ENCODE data around the gene MCM5. TPM values are rescaled to one million over a fixed set of nuclear protein-coding genes. Genes with fewer than 3 reads are reported as not detected.

MCM5 gene
- total RNA-seq, 2 donors from 2014 or later: 7.9 to 9.3 TPM

DNA sequence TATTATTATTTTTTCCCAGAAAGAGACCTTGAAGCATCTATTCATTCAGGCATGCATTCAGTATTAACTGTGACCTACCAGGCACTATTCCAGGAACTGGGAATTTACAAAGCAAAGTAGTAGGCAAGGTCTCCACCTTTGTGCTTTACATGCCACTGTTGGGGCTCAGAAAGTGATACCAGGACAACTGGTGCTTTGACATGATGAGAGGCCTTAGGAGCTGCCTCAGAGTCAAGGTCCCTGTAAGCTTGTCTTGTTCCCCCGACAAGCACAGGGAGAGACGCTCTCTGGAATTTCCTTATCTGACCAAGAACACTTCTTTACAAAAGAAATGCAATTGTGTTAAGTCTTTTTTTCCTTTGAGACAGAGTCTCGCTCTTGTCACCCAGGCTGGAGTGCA lies 21.3 kb upstream of the MCM5 start:
- H3K27ac ChIP-seq: no peak overlapping the region
- no peaks in the 10 kb centered on the region for H3K27me3 ChIP-seq
- no peak for DNase-seq
- WGBS, 2 donors: 74 to 100% methylated on average over 1 to 3 of the region's 3 CpGs
- H3K4me1 ChIP-seq: peaks cover 39% of the 10 kb centered on the region
- H3K36me3 ChIP-seq (replicated peaks in 1 of 2; ENCODE audit: insufficient read depth in 1 of 2, low read depth in 2 of 2): no peaks in the 10 kb centered on the region
- H3K9me3 ChIP-seq: no peaks in the 10 kb centered on the region
- TF ChIP-seq, protein P1, sequence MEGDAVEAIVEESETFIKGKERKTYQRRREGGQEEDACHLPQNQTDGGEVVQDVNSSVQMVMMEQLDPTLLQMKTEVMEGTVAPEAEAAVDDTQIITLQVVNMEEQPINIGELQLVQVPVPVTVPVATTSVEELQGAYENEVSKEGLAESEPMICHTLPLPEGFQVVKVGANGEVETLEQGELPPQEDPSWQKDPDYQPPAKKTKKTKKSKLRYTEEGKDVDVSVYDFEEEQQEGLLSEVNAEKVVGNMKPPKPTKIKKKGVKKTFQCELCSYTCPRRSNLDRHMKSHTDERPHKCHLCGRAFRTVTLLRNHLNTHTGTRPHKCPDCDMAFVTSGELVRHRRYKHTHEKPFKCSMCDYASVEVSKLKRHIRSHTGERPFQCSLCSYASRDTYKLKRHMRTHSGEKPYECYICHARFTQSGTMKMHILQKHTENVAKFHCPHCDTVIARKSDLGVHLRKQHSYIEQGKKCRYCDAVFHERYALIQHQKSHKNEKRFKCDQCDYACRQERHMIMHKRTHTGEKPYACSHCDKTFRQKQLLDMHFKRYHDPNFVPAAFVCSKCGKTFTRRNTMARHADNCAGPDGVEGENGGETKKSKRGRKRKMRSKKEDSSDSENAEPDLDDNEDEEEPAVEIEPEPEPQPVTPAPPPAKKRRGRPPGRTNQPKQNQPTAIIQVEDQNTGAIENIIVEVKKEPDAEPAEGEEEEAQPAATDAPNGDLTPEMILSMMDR (IDR thresholded peaks at IDR 0.05): no peak
- no peak for TF ChIP-seq POLR2A (IDR thresholded peaks at IDR 0.05)
- ATAC-seq: no peak
- no peak overlapping the region for H3K4me3 ChIP-seq
- intact Hi-C loops (cut with DNase I): no loop called here

- intact Hi-C loops (cut with DNase I): no loop called here
- Histone ChIP-seq H3K27ac (peak overlapping the region in 1 of 4 donors; percentile 18), H3K4me3 (no peak overlapping the region), H3K4me1 (peaks cover 39% of the 10 kb centered on the region), H3K27me3 (no peaks in the 10 kb centered on the region), H3K36me3 (replicated peaks in 1 of 2; ENCODE audit: insufficient read depth in 1 of 2, low read depth in 2 of 2) (no peaks in the 10 kb centered on the region), H3K9me3 (no peaks in the 10 kb centered on the region)
- DNase-seq (no peak), ATAC-seq (no peak)
- WGBS, 2 donors: 61 to 69% methylated on average over 10 of the region's 10 CpGs
- TF ChIP-seq, protein P1 (IDR thresholded peaks at IDR 0.05): no peak
- TF ChIP-seq POLR2A (IDR thresholded peaks at IDR 0.05): no peak
These were observed 20.6 kb upstream of the MCM5 start for GRCh38 chr22:35379146-35379993.

DNA sequence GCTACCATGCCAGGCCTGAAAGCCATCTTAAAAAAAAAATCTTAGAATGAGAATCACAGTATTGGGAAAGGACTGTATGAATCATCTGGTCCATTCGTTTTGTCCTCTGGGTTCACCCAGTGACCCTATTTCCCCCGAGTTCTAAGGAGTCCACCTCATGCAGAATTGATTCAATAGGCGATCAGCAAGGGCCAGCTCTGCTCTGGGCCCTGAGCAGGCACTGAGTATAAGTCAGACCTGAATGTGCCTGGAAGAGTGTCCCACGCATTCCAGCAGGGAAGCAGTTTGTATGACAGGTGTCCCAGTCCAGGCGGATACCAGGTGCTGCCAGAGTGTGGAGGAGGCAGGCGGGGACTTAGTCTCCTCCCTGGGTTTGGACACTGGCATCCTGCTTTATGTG lies 19.9 kb upstream of the MCM5 start:
- TF ChIP-seq POLR2A (IDR thresholded peaks at IDR 0.05): no peak
- TF ChIP-seq, protein P1 (IDR thresholded peaks at IDR 0.05): no peak
- Histone ChIP-seq H3K4me1 (peaks cover 39% of the 10 kb centered on the region), H3K27ac (no peak overlapping the region), H3K4me3 (no peak overlapping the region), H3K27me3 (no peaks in the 10 kb centered on the region), H3K36me3 (replicated peaks in 1 of 2; ENCODE audit: insufficient read depth in 1 of 2, low read depth in 2 of 2) (no peaks in the 10 kb centered on the region), H3K9me3 (no peaks in the 10 kb centered on the region)
- intact Hi-C loops (cut with DNase I): no loop called here
- DNase-seq (no peak), ATAC-seq (no peak)
- WGBS, 2 donors: 72 to 86% methylated on average over 2 to 6 of the region's 6 CpGs

DNA sequence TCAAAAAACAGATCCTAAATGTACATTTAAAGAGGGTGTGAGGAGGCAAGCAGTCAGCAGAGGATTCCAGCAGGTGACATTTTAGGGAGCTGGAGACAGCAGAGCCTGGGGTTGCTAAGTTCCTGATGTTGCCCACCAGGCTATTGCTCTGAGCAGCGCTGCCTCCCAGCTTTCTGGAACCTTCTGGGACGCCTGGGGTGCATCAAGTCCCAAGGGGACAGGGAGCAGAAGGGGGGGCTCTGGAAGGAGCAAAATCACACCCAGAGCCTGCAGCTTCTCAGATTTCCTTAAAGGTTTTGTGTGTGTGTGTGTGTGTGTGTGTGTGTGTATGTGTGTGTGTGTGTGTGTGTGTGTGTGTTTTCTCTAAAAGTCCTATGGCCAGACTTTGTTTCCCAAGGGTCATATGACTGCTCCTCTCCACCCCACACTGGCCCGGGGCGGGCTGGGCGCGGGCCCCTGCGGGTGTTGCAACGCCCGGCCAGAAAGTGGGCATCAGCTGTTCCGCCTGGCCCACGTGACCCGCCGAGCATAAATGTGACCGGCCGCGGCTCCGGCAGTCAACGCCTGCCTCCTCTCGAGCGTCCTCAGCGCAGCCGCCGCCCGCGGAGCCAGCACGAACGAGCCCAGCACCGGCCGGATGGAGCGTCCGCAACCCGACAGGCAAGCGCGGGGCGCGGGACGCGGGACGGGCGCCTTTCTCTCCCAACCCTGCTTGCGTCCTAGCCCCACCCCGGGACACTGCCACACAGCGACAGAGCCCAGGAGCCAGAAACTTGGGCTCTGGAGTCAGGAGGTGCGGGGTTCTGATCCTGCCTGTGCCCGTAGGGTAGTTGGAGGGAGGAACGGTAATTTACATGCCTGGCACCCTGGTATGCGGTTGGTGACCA lies 19.2 kb upstream of the MCM5 start, which contains the start of gene HMOX1:
HMOX1 (plus strand) TSS at position 560 of the 887 bp plus-strand sequence; CDS start at position 638, 78 bp downstream.
- Histone ChIP-seq H3K4me3 (no peak within 1 kb of the TSS), H3K27ac (peak within 1 kb of the TSS in 3 of 4 donors; percentile 44 to 66 (median 63)), H3K27me3 (no peaks in the 10 kb centered on the region), H3K9me3 (no peaks in the 10 kb centered on the region), H3K36me3 (replicated peaks in 1 of 2; ENCODE audit: insufficient read depth in 1 of 2, low read depth in 2 of 2) (no peaks in the 10 kb centered on the region), H3K4me1 (peaks cover 39% of the 10 kb centered on the region)
- DNase-seq (peak; percentile 85 to 92 (median 91)), ATAC-seq (peak; percentile 82)
- intact Hi-C loops (cut with DNase I): no loop called here
- 4 to 14% methylated on average over 14 to 42 of the region's 47 CpGs for WGBS, 2 donors
- TF ChIP-seq POLR2A (IDR thresholded peaks at IDR 0.05): peak in 2 of 3 donors; percentile 70 to 77
- TF ChIP-seq, protein P1 (IDR thresholded peaks at IDR 0.05): peak in 2 of 7 experiments; percentile 8 to 44
